Fibroblast of skin of right biceps (primary cell): ENCODE measurements around the gene GADD45GIP1.
A peak's percentile ranks its signal among the peaks of the same experiment; 100 is the strongest.

Experiments
- DNase-seq: peaks from one replicate; pipeline ENCODE4 v3.0.0-alpha.2; 2013

The GADD45GIP1 gene

DNA sequence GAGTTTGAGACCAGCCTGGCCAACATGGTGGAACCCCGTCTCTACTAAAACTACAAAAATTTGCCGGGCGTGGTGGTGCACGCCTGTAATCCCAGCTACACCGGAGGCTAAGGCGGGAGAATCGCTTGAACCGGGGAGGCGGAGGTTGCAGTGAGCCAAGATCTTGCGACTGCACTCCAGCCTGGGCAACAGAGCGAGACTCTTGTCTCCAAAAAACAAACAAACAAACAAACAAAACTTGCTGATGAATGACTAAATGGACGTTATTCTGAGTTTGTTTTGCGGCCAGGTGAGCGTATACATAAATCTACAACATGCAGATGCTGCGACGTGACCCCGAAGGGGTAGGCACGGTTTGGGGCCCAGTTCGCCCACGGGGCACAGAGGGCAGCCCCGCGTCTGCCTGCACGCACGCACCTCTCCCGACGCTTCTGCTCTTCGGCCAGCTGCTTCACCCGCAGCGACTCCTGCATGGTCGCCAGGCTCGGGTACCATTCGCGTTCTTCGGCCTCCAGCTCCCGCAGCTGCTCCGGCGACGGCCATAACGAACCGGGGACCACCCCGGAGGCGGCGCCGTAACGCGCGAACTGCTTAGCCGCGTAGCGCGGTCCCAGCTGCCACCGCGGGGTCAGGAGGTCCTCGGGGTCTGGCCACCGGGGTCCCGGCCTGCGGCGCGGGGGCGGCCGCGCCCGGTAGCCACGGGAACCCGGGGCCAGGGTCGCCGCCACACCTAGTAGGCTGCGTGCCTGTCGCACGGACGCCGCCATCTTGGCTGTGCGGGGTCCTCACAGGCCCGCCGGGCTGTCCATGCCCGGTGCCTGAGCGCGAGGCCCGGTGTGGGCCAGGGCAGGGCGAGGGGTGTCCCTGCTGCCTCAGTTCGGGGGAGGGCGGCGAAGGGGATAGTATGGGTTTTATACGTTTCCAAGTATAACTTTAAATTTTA lies at the start of gene GADD45GIP1:
Gene GADD45GIP1, minus strand, starts transcription at position 778 of the 943 bp plus-strand sequence. Its CDS starts 11 bp downstream, at position 767.
- peak; percentile 84 for DNase-seq

DNA sequence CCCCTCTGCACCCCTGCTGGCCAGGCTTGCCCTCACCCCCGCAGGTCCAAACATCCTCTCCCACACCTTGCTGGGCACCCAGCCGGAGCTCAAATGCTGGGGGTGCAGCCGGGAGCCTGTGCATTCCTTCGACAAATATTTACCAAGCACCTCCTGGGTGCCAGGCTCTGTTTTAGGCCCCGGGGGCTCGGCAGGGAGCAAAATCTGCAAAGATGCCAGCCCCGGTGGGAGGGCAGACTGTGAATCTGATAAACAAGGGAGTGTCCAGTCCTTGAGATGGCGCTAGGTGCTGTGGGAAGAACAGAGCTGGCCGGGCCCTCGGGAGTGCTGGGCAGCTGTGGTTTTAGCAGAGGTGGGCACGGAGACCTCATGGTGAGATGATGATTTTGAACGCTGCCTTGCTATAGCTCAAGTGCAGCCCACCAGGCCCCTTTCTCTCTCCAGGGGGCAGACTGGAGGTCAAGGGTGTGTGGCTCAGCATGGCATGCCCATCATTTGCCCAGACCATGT lies 48.9 kb upstream of the GADD45GIP1 start:
- no peak for DNase-seq

DNA sequence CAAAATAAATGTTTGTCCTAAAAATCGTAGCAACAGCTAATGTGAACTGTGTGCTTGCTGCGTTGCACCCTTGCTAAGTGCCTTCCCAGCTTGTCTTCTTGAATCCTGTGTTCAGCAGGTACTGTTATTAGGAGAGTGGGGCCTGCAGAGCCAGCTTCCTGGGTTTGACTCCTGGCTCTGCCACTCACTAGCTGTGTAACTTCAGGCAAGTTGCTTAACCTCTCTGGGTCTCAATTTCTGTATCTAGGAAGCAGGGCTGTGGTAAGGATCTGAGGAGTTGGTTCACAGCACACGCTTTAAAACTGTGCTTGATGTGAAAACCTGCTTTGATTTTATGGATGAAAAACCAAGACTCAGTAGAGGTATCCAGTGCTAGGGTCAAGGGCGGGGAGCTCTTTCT lies 48.2 kb upstream of the GADD45GIP1 start:
- no peak for DNase-seq

DNA sequence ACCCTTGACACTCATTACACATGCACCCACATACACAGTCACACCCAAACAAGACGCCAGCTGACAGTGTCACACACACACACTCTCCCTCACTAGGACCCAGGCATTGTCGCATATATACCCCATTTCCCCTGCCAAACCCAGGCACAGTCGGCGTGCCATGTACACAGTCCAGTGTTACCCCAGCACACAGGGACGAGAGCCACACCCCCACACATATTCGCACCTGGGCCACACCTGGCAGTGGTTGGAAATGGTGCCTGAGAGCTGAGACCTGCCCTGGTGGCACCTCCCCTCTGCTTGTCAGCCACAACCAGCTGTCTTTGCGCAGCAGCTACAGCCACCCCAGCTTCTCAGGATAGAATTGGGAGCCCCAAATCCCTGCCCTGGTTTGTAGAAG lies 47.2 kb upstream of the GADD45GIP1 start:
- no peak for DNase-seq

DNA sequence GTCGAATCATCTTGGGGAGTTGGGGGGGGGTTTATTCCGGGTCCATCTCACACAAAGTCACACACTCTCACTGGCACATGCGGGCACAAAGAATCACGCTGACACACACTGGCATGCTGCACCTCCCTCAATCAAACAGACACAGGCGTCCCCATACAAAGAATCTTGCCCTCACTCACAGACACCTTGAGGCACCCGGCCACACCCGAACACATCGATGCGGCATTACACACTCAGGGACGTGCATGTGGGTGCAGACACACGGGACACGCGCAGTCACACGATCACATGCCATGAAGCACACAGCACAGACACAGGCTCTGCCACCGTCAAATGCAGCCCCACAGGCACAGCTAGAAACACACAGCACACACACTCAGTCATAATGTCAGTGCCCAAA lies 46.1 kb upstream of the GADD45GIP1 start:
- no peak for DNase-seq

DNA sequence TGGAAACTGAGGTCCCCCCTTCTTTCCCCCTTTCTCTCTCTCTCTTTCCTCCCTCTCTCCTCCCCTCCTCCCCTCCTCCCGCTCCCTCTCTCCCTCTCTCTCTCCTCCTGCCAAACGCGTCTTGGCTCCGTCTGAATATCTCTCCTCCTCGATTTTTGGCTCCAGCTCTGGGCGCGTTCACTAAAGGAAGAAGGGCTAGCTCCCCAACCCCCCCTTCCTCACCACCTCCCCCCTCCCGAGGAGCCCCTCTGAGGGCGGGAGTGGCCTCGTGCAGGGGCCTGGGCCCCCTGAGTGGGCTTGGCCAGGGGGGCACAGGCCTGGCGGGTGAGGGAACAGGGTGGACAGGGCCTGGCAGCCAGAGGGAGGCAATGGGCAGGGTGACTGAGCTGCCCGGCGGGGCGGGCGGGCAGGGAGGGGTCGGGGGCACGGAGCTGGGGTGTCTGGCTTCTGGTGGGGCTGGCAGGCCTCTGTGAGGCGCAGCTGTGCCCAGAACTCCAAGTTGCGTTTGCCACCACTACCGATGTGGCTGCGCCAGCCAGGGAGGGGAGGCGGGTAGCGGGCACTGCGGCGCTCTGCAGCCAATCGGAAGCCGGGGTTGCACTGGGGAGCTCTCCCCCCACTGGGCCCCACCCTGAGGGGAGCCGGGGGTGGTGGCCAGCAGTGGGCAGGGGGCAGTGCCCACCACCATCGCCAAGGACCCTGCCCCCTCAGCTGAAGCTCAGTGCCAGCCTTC lies 45.3 kb upstream of the GADD45GIP1 start:
- DNase-seq, result peak; percentile 40

DNA sequence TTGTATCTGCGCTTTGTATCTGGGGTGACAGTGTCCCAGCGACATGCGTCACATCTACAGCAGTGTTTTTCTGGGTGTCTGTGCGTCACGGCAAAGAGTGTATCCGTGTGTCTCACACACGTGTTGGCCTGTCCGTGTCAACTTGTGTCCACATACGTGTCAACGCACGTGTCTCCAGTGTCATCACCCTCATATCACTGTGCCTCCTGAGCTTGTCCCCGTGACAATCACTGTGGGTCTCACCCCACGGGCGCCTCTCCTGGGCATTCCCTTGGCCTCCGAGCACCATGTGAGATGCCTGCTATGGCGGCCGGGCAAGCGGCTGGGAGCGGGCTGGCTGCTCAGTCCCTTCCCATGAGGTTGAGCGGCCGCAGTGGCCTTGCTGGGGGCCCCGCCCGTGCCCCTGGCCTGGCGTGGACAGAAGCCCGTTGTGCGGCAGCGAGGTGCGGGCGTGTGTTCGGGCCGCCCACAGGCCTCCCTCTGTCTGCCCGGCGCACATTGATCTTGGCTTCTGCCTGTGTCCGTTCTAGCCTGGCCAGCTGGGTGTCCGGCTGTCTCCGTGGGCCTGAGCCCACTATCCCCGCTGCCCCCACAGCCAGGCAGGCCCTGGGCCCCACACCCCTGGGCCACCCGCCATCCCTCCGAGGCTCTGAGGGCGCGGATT lies 44.6 kb upstream of the GADD45GIP1 start:
- no peak for DNase-seq

DNA sequence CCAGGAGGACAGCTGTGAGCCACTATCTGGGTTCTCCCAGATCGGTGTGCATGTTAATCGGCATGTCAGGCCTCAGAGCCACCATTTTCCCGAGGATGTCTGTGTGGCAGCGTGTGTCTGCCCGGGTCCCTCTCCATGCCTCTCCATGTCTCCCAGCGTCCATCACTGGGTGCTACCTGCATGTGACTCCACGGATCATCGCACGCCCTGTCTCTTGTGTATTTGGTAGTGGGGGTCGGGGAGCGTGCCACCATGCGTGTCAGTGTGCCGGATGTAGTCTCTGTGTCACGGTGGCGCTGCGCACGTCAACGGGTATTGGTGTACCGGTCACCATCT lies 44.1 kb upstream of the GADD45GIP1 start:
- DNase-seq, result no peak

DNA sequence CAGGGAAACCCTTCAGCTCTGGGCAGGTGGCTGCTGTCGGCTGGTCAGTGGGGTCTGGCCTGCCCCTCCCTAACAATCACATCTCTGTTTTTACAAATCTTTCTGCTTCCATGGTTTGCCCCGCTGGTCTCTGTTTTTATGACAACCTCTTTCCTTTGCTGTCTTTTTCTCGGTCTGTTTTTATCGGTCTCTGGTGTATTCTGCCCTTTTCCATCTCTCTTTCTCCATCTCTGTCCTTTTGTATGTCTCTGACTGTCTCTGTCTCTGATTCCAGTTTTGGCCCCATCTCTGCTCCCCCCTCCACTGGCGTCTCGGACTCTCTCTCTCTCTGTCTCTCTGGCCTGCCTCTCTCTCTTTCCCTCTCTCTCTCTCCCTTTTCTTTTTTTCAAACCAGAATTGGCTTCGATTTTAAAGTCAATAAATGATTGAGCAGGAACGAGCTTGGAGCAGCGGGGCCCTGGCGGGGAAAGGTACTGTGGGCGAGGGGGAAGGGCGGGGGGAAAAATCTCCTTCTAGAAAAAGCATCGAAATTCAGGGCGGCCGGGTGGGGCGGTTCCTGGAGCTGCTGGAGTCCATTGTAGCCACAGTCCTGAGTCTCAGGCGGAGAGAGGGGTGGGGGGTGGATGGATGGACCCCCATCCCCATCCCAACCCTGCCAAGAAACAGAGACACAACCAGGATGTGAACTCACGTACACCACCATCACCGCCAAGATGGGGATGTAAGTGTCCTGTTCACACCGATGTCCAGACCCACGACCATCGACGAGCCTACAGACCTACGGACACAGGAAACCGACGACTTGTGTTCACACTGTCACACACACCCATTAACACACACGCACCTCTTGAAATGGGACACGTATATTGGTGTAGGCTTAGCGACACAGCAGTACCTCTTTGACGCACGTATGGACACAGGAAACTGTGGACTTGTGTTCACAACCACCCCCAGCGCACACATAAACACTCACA lies 41.2 kb upstream of the GADD45GIP1 start:
- DNase-seq, result no peak

DNA sequence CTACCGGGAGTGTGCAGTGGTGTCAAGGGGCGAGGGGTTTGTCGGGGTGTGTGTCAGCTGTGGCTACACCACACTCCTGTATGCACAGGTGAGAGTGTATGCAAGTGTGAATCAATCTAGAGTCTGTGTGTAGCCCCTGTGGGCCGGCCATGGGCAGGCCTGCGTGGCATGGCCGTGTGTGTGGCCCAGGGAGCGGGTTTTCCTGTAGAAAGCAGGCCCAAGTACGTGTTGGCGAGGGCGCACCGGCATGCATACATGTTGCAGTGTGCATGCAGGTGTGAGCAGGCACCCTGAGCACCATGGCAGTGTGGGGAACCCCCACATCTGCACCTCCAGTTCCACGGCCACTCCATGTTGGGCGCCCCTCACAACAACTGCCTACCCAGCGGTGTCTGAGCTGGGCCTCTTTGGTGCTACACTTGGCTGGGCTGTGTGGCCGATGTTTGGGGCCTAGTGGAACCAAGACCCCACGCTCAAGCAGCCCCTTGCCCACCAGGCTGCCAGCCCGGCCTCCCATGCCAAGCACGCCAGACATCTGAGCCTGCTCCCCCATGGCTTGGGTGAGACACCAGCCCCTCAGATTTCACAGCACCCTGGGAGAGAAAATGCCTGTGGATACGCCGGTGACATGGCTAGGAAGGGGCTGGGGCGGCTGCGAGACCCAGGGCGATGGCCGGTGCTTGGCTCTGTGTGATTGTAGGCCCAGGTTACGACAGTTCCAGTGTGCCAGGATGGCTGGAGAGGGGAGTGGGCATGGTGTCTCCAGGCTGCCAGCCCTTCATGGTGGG lies 40.4 kb upstream of the GADD45GIP1 start:
- DNase-seq, result no peak

DNA sequence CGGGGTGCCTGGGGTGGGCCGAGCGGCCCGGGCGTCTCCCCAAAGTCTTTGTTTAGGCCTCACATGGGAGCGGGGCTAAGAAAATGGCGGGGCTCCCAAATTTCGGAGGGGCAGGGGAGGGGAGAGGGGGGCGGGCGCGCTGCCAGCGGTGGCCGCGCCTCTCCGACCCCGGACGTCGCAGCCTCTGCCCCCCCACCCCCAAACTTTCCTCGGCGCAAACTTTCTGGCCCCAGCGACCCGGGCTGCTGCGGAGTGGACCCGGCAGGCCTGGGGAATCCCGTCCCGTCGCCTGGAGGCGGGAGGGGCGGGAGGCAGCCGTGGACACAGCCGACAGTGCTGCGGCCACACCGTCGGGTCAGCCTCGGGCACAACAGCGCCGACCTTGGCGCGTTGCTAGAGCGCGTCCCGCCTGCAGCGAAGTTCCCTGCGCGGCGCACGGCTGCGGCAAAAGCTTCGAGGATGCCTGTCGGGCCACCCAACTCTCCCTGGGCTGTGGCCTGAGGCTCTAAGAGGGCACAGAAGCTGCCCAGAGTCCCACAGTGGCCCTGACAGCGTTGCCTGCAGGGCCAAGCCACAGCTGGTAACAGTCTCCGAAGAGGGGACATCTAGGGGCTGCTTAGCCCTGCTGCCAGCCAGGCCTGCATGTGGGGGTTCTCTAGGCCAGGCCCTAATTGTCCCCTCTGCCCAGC lies 39.5 kb upstream of the GADD45GIP1 start:
- no peak for DNase-seq

DNA sequence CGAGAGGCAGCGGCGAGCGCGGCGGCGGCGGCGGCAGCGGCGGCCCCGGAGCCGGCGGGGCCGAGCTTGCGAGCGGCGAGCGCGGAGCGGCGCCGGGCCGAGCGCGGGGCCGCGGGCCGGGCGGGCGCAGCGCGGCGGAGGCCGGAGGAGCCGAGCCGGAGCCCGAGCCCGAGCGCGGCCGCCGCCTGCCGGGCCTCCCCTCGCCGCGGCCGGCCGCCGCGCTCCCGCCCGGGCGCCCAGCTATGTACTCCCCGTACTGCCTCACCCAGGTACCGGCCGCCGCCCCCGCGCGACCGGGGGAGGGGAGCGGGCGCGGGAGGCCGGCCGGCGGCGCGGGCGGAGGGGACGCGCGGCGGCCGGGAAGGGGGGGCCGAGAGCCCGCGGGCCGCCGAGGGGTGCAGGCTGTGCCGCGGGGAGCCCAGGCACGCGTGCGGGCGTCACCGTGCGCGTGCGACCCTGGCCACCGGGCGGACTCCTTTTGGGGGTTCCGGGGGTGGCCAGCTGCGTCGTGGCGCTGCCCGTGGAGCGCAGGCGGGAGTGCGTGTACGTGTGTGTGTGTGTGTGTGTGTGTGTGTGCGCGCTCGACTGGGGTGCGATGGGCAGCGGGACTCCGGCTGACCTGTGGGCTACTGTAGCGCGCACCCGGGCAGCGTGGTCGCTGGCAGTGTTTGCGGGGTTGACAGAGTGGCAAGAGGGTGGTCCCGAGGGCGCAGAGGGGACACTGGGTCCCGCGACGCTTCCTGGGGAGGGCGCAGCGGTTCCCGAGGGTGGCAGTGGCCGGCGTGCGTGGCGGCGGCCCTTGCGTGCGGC lies 38.8 kb upstream of the GADD45GIP1 start:
- peak; percentile 46 for DNase-seq

DNA sequence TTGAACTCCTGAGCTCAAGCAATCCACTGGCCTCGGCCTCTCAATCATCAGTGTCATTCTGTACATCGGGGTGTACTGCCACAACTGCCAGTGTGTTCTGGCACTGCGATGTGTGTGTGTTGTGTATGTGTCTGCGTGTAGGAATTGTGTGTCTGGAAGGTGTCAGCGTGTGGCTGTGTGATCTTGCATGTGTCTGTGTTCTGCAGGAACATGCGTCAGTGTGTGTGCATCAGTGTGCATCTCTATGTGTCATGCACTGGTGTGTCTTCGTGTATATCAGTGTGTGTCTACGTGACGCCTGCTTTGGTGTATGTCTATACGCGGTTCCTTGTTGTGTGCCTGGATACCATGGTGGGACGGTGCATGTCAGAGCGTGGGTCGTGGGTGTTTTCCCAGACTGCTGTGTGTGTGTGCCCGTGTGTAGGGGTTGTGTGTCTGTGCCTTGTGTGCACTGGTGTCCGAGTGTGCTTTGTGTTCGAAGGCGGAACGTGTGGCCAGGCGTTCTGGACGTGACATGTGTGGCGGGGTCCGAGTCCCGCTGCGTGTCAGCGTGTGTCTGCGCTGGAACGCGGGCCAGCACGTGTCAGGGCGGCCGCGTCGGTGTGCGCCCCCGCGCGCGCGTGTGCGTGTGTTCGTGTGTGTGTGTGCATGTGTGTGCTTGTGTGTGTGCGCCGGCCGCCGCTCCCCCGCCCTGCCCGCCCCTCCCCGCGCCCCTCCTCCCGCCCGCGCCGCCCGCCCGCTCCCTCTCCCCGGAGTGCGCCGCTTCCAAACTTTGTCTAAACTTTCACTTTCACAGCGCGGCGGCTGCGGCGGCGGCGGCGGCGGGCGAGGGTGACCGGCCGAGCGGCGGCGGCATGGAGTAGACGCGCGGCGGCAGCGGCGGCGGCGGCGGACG lies 37.9 kb upstream of the GADD45GIP1 start, which contains the start of gene NFIX:
Gene NFIX, plus strand, starts transcription at position 775 of the 895 bp plus-strand sequence. CDS start 363 bp downstream, outside the sequence.
- peak; percentile 79 for DNase-seq

DNA sequence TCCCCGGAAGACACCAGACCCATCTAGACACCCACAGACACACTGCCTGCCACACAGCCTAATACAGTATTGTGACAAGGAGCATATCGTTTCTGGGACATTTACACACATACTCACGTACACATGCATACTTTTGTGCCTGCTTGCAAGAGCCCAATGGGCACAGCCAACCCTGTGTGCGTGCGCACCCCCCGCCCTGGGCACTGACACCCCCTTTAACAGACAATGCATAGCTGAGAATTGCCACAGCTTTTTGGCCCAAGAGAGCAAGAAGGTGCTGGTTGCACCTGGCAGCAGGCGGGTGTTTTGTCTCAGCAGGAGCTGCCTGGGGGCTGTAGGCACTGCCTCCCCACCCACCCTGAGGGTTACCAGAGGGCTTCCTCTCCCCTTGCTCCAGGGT lies 36.5 kb upstream of the GADD45GIP1 start:
- no peak for DNase-seq

DNA sequence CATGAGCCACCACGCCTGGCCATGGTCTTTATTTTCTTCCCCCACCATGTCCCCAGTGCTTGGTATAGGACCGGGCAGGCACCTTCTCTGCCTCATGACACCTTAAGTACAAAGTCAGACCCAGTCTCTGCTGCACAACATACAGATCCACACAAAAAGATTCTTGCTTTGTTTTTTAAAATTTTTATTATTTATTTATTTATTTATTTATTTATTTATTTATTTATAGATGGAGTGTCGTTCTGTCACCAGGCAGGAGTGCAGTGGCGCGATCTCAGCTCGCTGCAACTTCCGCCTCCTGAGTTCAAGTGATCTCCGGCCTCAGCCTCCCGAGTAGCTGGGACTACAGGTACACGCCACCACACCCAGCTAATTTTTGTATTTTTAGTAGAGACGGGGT lies 35.7 kb upstream of the GADD45GIP1 start:
- DNase-seq, result no peak

DNA sequence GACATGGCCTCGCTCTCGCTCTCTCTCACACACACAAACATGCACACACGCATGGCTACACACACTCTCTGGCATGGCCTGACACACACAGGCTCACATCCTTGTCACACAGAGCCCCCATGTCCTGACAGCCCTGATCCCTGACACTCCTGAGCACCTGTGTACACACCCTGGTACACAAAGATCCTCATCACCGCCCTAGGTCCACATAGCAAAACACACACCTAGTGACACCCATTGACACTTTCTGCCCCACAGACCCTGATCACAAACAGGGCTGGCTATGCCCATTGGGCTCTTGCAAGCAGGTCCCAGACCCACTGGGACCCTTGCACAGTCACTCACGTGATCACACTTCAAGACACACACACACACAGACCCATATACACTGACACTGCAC lies 34.3 kb upstream of the GADD45GIP1 start:
- no peak for DNase-seq

DNA sequence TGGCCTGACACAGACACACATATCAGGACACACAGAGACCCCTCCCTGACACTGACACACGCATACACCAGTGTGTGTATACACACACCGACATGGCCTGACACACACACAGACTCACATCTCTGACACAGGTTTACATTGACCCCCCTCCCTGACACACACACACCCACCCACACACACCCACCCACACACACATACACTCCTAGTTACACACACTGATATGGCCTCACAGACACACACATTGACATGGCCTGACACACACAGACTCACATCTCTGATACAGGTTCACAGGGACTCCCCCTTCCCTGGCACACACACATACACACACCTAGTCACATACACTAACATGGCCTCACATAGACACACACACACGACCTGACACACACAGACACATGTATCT lies 33.8 kb upstream of the GADD45GIP1 start:
- DNase-seq, result no peak

DNA sequence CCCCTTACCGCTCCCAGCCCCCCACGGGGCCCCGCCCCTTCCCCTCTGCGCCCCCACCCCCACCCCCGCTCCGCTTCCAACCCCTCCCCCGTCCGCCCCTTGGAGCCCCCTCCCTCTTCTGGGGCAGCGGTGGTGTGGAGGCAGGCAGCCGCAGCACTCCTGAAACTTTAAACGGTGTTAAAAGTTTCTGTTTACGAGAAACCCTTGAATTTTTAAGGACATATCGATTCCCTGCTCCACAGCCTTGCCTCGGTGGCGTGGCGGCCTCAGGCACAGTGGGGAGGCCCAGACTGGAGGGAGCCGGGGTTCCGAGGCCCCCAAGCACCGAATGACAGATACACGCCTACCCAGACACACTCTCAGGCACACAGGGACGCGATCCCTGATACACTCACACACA lies 33.4 kb upstream of the GADD45GIP1 start:
- DNase-seq, result no peak

DNA sequence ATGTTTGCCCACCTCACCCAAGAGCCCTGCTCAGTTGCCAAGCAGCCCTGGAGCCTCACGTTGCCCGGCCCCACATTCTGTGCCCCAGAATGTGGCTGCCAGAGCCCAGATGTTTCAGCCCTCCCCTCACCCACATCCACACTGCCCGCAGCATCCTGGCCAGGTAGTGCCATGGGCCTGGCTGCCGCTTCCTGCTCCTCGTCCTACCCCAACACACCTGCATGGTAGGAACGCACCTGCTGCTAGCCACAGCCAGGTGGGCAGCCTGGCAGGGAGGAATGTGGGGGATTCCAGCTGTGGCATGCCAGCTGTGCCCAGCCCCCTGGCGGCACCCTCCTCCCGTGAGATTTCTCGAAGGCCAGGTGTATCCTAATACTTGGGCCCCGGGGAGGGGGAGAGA lies 30.8 kb upstream of the GADD45GIP1 start:
- DNase-seq, result no peak
